D721Med (cell line): Measurements from ENCODE around the gene KRTAP4-8.
"Not testable (repeated sequence)": the region's sequence is repeated elsewhere in the genome, so short reads cannot be mapped to it uniquely, and the experiment has no call there.

Experiments used
- DNase-seq: peaks from one replicate; pipeline ENCODE4 v3.0.0; 2011; ENCODE audit warnings: low spot score; ENCODE audit not compliant: insufficient read length
- FAIRE-seq: peaks from 2 replicates; lab custom pipeline; 2011; peaks lifted over from hg19 to GRCh38; lab: Jason Lieb, UNC
- TF ChIP-seq, protein P1 (sequence below): IDR thresholded peaks from 2 replicates; pipeline ENCODE4 v1.5.1; 2012; ENCODE audit warnings: mild to moderate bottlenecking, control low read depth; ENCODE audit not compliant: insufficient read depth; ENCODE audit errors: missing control alignments

The KRTAP4-8 gene

DNA sequence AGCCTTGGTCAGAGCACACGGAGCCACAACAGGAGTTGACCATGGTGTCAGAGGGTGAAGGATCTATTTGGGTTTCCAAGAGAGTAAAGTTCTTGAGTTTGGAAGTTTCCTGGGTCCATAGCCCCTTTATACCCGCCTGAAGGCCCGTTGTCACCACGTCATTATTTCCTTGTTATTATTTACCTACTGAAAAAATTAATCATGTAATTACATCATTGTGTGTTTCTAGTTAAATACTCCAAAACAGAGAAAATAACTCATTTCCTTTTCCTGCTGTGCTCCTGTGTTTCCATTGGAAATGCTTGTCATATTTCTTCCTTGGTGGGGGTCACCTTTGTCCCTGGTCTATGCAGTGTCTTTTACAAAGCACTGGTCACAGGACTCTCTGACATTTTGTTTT, at the start of gene KRTAP4-8:
Gene KRTAP4-8 (minus strand): TSS at position 101 of the 400 bp plus-strand sequence. CDS start 58 bp downstream, at position 43.
- TF ChIP-seq, protein P1, sequence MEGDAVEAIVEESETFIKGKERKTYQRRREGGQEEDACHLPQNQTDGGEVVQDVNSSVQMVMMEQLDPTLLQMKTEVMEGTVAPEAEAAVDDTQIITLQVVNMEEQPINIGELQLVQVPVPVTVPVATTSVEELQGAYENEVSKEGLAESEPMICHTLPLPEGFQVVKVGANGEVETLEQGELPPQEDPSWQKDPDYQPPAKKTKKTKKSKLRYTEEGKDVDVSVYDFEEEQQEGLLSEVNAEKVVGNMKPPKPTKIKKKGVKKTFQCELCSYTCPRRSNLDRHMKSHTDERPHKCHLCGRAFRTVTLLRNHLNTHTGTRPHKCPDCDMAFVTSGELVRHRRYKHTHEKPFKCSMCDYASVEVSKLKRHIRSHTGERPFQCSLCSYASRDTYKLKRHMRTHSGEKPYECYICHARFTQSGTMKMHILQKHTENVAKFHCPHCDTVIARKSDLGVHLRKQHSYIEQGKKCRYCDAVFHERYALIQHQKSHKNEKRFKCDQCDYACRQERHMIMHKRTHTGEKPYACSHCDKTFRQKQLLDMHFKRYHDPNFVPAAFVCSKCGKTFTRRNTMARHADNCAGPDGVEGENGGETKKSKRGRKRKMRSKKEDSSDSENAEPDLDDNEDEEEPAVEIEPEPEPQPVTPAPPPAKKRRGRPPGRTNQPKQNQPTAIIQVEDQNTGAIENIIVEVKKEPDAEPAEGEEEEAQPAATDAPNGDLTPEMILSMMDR, result no peak
- no peak for FAIRE-seq
- DNase-seq, result no peak

DNA sequence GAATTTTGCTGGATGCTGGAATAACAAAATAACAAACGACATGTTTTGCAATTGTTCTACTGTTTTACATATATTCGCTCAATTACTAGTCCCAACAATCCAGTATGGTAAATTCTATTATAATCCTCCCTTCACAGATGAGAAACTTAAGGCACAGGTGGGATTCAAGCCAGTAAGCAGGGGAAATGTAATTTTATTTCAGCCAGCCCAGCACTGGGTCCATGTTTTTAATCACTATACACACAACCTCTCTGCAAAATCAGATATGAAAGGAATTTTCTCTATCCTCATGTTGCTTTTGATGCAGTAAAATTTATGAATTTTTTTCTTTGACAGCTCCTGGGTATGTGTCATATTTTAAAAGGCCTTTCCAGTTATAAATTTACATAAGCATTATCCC, 47.3 kb upstream of the KRTAP4-8 start:
- no peak for FAIRE-seq
- TF ChIP-seq, protein P1, result no peak
- DNase-seq, result no peak

DNA sequence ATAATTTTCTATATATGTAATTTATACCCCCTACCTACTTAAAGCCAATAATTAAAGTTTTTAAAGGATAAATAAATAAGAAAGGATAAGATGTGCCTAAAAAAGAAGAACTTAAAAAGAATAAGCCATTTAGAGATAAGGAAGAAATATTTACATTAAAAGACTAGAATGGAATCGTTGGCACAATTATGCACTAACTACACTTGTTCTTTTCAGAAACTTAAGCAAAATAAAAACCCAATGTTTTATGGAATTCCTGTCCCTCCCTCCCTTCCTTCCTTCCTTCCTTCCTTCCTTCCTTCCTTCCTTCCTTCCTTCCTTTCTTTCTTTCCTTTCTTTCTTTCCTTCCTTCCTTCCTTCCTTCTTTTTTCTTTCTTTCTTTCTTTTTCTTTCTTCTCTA, 46.9 kb upstream of the KRTAP4-8 start:
- no peak for DNase-seq
- TF ChIP-seq, protein P1, result no peak
- no peak for FAIRE-seq

DNA sequence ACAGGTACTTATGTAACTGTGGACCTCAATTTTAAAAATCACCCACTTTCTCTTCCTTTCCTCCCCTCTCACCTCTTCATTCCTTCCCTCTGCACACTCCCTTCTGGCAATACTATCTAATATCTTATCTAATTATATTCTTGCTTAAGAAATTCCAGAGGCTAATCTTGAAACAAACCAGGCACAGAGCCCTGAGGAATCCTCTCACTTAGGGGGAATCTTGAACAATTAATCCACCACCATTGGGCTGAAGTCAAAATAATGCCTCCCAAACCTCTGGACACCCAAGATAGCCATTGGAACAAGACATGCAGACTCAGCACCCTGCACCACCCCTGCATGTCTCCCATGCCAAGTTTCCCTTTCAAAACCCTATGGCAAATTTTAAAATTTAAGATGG, 43.4 kb upstream of the KRTAP4-8 start:
- DNase-seq (no peak), FAIRE-seq (no peak)
- TF ChIP-seq, protein P1, result no peak

DNA sequence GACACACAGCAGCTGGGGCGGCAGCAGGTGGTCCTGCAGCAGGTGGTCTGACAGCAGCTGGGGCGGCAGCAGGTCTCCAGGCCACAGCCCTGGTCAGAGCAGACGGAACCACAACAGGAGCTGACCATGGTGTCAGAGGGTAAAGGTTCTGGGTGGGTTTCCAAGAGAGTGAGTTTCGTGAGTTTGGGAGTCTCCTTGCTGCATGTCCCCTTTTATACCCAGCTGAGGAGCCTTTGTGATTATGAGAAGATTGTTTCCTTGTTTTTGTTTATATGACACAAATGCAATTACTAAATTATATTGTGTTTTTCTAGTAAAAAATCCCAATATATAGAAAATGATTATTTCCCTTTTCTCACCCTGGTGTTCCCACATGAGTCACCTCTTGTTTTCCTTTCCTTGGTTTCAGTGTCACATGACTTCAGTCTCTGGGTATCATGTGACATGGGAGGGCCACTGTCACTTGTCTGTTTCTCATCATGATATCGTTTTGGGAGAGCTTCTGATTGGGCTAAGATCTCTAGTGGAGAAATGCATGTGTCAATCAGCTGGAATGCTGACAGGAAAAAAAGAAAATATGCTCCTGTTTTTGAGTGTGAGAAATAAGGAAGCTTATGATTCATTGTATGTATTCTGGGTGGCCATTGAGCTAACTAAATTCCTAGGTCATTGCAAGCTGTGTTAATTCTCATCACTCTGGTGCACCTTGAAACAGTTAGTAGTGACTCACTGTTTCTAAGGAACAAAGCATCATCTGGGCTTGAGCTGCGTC, 42.6 kb upstream of the KRTAP4-8 start, which contains the start of gene KRTAP4-6:
Gene KRTAP4-6 (minus strand): TSS at position 185 of the 772 bp plus-strand sequence. CDS start 57 bp downstream, at position 128.
- FAIRE-seq (no peak), DNase-seq (no peak)
- TF ChIP-seq, protein P1, result no peak

DNA sequence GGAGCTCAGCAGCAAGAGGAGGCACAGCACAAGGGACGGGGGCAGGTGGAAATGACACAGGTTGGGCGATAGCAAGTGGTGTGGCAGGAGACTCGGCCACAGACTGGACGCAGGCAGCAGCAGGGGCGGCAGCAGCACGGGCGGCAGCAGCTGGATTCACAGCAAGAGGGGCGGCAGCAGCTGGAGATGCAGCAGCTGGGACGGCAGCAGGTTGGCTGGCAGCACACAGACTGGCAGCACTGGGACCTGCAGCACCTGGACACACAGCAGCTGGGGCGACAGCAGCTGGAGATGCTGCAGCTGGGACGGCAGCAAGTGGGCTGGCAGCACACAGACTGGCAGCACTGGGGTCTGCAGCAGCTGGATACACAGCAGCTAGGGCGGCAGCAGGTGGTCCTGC, 41.9 kb upstream of the KRTAP4-8 start:
- DNase-seq, result not testable (repeated sequence)

DNA sequence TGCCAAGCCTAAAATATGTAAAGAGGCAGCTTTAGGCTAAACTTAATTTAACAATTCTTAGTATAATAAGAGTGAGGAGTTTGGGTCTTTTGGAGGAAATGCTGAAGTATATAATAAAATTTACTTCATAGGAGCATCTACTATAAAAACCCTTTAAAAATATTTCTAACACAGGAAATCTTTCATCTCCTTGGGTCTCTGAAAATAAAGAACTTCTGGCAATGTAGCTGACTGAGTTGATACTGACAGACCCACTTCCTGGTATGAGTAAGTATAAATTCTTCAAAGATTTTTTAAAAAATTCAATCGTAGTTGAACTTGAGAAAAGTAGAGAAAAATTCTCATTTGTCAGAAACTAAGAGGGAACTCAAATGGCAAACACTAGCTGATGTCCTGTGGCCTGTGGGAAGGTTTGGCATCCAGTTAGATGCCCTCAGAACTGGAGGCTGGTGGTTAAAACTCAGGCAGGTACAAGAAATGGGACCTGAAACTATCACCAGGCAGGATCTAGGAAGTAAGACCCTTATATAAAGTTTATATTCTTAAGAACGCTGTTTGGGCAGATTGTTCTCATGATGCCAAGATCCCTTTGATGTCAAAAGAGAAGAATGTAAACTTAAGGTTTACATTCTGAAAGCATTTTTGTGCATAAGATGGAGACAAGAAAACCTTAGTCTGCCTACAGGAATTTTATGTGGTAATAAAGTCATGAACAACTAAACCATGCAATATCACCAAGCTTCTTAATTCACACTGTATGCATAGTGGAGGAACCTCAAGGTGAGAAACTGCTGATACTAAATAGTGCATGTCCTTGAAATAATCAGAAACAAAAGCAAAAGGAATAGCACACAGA, 36.2 kb upstream of the KRTAP4-8 start:
- DNase-seq, result no peak
- FAIRE-seq, result no peak
- TF ChIP-seq, protein P1, result no peak

More for the DNA sequence above, 41.9 kb upstream of the KRTAP4-8 start:
- FAIRE-seq, result not testable (repeated sequence)
